ENCODE results near the gene AMH. TPM values are rescaled to one million over a fixed set of nuclear protein-coding genes. Genes with fewer than 3 reads are reported as not detected.

AMH gene
- total RNA-seq, 1 experiment from 2014 or later, result 42.8 TPM

DNA sequence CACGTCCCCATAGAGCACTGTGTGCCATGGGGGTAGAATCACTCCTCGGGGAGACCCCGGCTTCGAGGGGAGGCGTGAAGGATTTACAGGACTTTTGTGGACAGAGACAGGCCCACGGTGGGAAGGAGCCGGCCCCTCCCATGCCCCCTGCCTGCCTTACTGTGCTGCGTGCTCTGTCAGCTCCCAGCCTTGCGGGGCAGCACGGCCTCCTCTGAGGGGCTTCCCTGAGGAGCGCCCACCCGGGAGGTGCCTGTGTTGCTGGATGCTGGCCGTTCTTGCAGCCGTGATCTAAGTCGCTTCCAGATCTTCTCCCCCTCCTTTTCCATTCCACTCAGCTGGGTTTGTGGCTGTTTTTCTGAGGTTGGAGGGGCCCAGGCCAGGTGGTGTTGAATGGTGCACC lies 42.1 kb upstream of the AMH start (continued):
- TF ChIP-seq, protein P1, sequence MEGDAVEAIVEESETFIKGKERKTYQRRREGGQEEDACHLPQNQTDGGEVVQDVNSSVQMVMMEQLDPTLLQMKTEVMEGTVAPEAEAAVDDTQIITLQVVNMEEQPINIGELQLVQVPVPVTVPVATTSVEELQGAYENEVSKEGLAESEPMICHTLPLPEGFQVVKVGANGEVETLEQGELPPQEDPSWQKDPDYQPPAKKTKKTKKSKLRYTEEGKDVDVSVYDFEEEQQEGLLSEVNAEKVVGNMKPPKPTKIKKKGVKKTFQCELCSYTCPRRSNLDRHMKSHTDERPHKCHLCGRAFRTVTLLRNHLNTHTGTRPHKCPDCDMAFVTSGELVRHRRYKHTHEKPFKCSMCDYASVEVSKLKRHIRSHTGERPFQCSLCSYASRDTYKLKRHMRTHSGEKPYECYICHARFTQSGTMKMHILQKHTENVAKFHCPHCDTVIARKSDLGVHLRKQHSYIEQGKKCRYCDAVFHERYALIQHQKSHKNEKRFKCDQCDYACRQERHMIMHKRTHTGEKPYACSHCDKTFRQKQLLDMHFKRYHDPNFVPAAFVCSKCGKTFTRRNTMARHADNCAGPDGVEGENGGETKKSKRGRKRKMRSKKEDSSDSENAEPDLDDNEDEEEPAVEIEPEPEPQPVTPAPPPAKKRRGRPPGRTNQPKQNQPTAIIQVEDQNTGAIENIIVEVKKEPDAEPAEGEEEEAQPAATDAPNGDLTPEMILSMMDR (IDR thresholded peaks at IDR 0.05 in 2 of 3, conservative IDR thresholded peaks at IDR 0.05 in 1 of 3; ENCODE audit: borderline replicate concordance in 1 of 3, insufficient read depth in 1 of 3, low read depth in 2 of 3, low read length in 2 of 3), result no peak
- TF ChIP-seq CEBPB (IDR thresholded peaks at IDR 0.05; ENCODE audit: low read depth) (no peak), RAD21 (IDR thresholded peaks at IDR 0.05; ENCODE audit: low read depth) (no peak), JUND (IDR thresholded peaks at IDR 0.05) (no peak)

DNA sequence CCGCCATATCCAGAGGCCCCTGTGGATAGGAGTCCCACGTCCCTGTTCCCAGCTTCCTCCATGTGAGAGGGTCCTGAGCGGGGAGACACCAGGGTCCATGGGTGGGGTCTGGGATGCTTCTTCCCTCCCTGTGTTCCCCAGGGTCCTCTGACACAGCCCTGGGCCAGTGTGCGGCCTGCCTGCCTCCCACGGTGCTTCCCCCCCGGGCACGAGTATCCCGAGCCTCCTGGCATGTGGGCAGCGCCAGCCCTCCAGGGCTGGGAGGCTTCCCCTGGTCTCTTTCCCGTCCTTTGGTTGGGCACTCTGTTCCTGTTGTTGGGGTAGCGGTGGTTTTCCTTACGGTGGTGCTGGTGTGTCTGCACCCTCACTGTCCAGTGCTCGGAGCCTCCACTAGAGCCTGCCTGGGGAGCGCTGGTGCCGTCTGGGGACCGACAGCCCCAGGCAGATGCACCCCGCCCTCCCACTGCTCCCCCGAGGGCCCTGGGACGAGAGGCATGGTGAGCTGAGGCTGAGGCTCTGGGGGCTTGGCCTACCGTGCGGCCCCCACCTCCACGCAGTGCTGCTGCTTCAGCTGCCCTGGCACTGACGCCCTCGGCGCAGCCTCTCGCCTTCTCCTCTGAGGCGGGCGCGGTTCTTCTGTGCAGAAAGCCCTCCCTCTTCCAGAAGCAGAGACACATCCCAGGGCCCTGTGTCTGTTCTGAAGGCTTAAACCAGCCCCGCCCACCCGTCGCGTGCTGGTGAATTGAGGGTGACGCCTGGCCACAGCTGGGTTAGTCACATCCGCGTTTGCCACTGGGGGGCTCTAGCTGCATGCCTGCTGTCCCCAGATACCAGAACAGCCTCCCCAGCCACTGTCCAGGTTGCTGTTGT lies 40.9 kb upstream of the AMH start:
- Histone ChIP-seq H3K9me2 (ENCODE audit: insufficient read depth) (no peaks in the 10 kb centered on the region), H3K4me2 (ENCODE audit: low read length) (no peak overlapping the region), H2AFZ (ENCODE audit: low read depth, low read length, poor library complexity, severe bottlenecking) (no peak overlapping the region), H4K20me1 (ENCODE audit: insufficient read depth) (no peaks in the 10 kb centered on the region), H3K27me3 (ENCODE audit: insufficient read depth, low read length) (no peaks in the 10 kb centered on the region), H3K79me2 (ENCODE audit: insufficient read depth, low read length) (peaks cover 10% of the 10 kb centered on the region; the same call in 1 of the 2 replicates), H3K36me3 (ENCODE audit: control insufficient read depth in 1 of 2, insufficient read depth in 2 of 2, low read length in 2 of 2) (peaks cover 21 to 61% of the 10 kb centered on the region in 2 experiments; a peak in 3 of 4 replicates), H3K9me3 (ENCODE audit: control insufficient read depth in 1 of 2, insufficient read depth in 1 of 2, low read depth in 1 of 2, low read length in 2 of 2) (no peaks in the 10 kb centered on the region), H3K27ac (ENCODE audit: low read depth, low read length) (no peak overlapping the region), H3K4me3 (replicated peaks in 1 of 2; ENCODE audit: low read depth in 1 of 2, low read length in 2 of 2) (no peak overlapping the region), H3K9ac (ENCODE audit: low read length) (no peak overlapping the region), H3K4me1 (ENCODE audit: control insufficient read depth in 1 of 2, insufficient read depth in 2 of 2, low read length in 2 of 2) (no peaks in the 10 kb centered on the region)
- ChIA-PET RAD21 (ENCODE audit: low non-redundant PET in 1 of 2, low total read pairs in 2 of 2, uncharacterized antibody in 2 of 2, unreplicated experiment in 2 of 2) (no interaction called here), POLR2A (no interaction called here), CTCF (no interaction called here)
- ATAC-seq (peak; percentile 54), DNase-seq (ENCODE audit: low read depth, low spot score) (no peak)
- no TSS peak for BruUV-seq (replicated peaks)
- intact Hi-C loops (cut with micrococcal nuclease), result no loop called here
- TF ChIP-seq POLR2AphosphoS5 (IDR thresholded peaks at IDR 0.05; ENCODE audit: low read depth, low read length) (no peak), ELF1 (IDR thresholded peaks at IDR 0.05; ENCODE audit: borderline replicate concordance, low read depth) (no peak), SP1 (IDR thresholded peaks at IDR 0.05; ENCODE audit: low read depth) (no peak), ZNF274 (IDR thresholded peaks at IDR 0.05; ENCODE audit: low read depth, low read length) (no peak), EGR1 (IDR thresholded peaks at IDR 0.05; ENCODE audit: low read depth) (no peak), CBX3 (IDR thresholded peaks at IDR 0.05; ENCODE audit: low read depth) (no peak)
- TF ChIP-seq, protein P2, sequence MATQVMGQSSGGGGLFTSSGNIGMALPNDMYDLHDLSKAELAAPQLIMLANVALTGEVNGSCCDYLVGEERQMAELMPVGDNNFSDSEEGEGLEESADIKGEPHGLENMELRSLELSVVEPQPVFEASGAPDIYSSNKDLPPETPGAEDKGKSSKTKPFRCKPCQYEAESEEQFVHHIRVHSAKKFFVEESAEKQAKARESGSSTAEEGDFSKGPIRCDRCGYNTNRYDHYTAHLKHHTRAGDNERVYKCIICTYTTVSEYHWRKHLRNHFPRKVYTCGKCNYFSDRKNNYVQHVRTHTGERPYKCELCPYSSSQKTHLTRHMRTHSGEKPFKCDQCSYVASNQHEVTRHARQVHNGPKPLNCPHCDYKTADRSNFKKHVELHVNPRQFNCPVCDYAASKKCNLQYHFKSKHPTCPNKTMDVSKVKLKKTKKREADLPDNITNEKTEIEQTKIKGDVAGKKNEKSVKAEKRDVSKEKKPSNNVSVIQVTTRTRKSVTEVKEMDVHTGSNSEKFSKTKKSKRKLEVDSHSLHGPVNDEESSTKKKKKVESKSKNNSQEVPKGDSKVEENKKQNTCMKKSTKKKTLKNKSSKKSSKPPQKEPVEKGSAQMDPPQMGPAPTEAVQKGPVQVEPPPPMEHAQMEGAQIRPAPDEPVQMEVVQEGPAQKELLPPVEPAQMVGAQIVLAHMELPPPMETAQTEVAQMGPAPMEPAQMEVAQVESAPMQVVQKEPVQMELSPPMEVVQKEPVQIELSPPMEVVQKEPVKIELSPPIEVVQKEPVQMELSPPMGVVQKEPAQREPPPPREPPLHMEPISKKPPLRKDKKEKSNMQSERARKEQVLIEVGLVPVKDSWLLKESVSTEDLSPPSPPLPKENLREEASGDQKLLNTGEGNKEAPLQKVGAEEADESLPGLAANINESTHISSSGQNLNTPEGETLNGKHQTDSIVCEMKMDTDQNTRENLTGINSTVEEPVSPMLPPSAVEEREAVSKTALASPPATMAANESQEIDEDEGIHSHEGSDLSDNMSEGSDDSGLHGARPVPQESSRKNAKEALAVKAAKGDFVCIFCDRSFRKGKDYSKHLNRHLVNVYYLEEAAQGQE (IDR thresholded peaks at IDR 0.05; ENCODE audit: low read depth), result no peak
- TF ChIP-seq, protein P1 (IDR thresholded peaks at IDR 0.05 in 2 of 3, conservative IDR thresholded peaks at IDR 0.05 in 1 of 3; ENCODE audit: borderline replicate concordance in 1 of 3, insufficient read depth in 1 of 3, low read depth in 2 of 3, low read length in 2 of 3), result no peak
- TF ChIP-seq, protein P3, sequence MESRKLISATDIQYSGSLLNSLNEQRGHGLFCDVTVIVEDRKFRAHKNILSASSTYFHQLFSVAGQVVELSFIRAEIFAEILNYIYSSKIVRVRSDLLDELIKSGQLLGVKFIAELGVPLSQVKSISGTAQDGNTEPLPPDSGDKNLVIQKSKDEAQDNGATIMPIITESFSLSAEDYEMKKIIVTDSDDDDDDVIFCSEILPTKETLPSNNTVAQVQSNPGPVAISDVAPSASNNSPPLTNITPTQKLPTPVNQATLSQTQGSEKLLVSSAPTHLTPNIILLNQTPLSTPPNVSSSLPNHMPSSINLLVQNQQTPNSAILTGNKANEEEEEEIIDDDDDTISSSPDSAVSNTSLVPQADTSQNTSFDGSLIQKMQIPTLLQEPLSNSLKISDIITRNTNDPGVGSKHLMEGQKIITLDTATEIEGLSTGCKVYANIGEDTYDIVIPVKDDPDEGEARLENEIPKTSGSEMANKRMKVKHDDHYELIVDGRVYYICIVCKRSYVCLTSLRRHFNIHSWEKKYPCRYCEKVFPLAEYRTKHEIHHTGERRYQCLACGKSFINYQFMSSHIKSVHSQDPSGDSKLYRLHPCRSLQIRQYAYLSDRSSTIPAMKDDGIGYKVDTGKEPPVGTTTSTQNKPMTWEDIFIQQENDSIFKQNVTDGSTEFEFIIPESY (IDR thresholded peaks at IDR 0.05; ENCODE audit: extremely low read depth, insufficient replicate concordance, low read length), result no peak
- TF ChIP-seq, protein P4, sequence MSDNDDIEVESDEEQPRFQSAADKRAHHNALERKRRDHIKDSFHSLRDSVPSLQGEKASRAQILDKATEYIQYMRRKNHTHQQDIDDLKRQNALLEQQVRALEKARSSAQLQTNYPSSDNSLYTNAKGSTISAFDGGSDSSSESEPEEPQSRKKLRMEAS (IDR thresholded peaks at IDR 0.05), result no peak

Measured in HCT116 (cell line).